SK-N-SH treated with all-trans-retinoic acid at 6 μM for 48 hours (cell line): ENCODE data around the gene C15orf62.

Source experiments
- ATAC-seq: fragments of 200-7000 bp; cut with Tn5 transposase; 3 replicates; pipeline ENCODE4 v1.9.1; 2020; ENCODE audit warnings: mild to moderate bottlenecking, moderate library complexity
- BACH2 ChIP-seq: fragments of 250-450 bp; sonication (Bioruptor Pico); IDR thresholded peaks from 2 replicates; pipeline ENCODE4 v1.9.0; 2021; ENCODE audit warnings: mild to moderate bottlenecking, borderline replicate concordance
- CSDC2 ChIP-seq: fragments of 250-450 bp; sonication (Bioruptor Pico); IDR thresholded peaks from 2 replicates; pipeline ENCODE4 v1.5.0; 2020; ENCODE audit warnings: mild to moderate bottlenecking, moderate library complexity
- ESRRG ChIP-seq: fragments of 250-450 bp; sonication (Bioruptor Pico); IDR thresholded peaks from 2 replicates; pipeline ENCODE4 v1.6.1; 2021; ENCODE audit warnings: mild to moderate bottlenecking
- GLIS3 ChIP-seq: fragments of 250-450 bp; sonication (Bioruptor Pico); IDR thresholded peaks from 2 replicates; pipeline ENCODE4 v1.5.0; 2020; ENCODE audit warnings: mild to moderate bottlenecking, moderate library complexity
- ISL1 ChIP-seq: fragments of 250-450 bp; sonication (Bioruptor Pico); IDR thresholded peaks from 2 replicates; pipeline ENCODE4 v2.1.2; 2022; ENCODE audit warnings: mild to moderate bottlenecking, moderate library complexity
- OSR1 ChIP-seq: fragments of 250-450 bp; sonication (Bioruptor Pico); IDR thresholded peaks from 2 replicates; pipeline ENCODE4 v1.8.0; 2022; ENCODE audit warnings: moderate library complexity, mild to moderate bottlenecking, inconsistent platforms
- PATZ1 ChIP-seq: fragments of 250-450 bp; sonication (Bioruptor Pico); IDR thresholded peaks from 2 replicates; pipeline ENCODE4 v1.8.0; 2020; ENCODE audit warnings: mild to moderate bottlenecking, moderate library complexity, borderline replicate concordance
- PPARA ChIP-seq: fragments of 250-450 bp; sonication (Bioruptor Pico); IDR thresholded peaks from 2 replicates; pipeline ENCODE4 v1.5.0; 2020; ENCODE audit warnings: mild to moderate bottlenecking, borderline replicate concordance
- RARB ChIP-seq: fragments of 250-450 bp; sonication (Bioruptor Pico); IDR thresholded peaks from 2 replicates; pipeline ENCODE4 v1.8.0; 2021; ENCODE audit warnings: mild to moderate bottlenecking, moderate library complexity
- SNAI2 ChIP-seq: fragments of 250-450 bp; sonication (Bioruptor Pico); IDR thresholded peaks from 2 replicates; pipeline ENCODE4 v1.5.0; 2020; ENCODE audit warnings: mild to moderate bottlenecking, moderate library complexity
- TCF4 ChIP-seq: fragments of 250-450 bp; sonication (Bioruptor Pico); IDR thresholded peaks from 2 replicates; pipeline ENCODE4 v1.8.0; 2021; ENCODE audit warnings: mild to moderate bottlenecking, moderate library complexity, borderline replicate concordance
- TOX ChIP-seq: fragments of 250-450 bp; sonication (Bioruptor Pico); IDR thresholded peaks from 2 replicates; pipeline ENCODE4 v1.8.0; 2021; ENCODE audit warnings: mild to moderate bottlenecking, moderate library complexity, borderline replicate concordance
- TSHZ2 ChIP-seq: fragments of 250-450 bp; sonication (Bioruptor Pico); IDR thresholded peaks from 2 replicates; pipeline ENCODE4 v1.5.0; 2020; ENCODE audit warnings: mild to moderate bottlenecking, moderate library complexity
- ZC3H10 ChIP-seq: fragments of 250-450 bp; sonication (Bioruptor Pico); IDR thresholded peaks from 2 replicates; pipeline ENCODE4 v1.5.1; 2021; ENCODE audit warnings: mild to moderate bottlenecking, moderate library complexity
- ZFP3 ChIP-seq: fragments of 250-450 bp; sonication (Bioruptor Pico); IDR thresholded peaks from 2 replicates; pipeline ENCODE4 v1.5.0; 2020; ENCODE audit warnings: mild to moderate bottlenecking, moderate library complexity
- ZFP30 ChIP-seq: fragments of 450-650 bp; formaldehyde crosslinking; IDR thresholded peaks from 2 replicates; pipeline ENCODE4 v1.5.0; 2022; ENCODE audit warnings: mild to moderate bottlenecking, moderate library complexity
- ZNF565 ChIP-seq: fragments of 450-650 bp; formaldehyde crosslinking; conservative IDR thresholded peaks from 2 replicates; pipeline ENCODE4 v1.5.0; 2020; ENCODE audit warnings: low read depth, mild to moderate bottlenecking, moderate library complexity
- ZNF70 ChIP-seq: fragments of 450-650 bp; formaldehyde crosslinking; IDR thresholded peaks from 2 replicates; pipeline ENCODE4 v1.5.0; 2020; ENCODE audit warnings: mild to moderate bottlenecking, moderate library complexity
- TF ChIP-seq, protein P1 (sequence below): fragments of 250-450 bp; sonication (Bioruptor Pico); IDR thresholded peaks from 2 replicates; pipeline ENCODE4 v1.8.0; 2021; ENCODE audit warnings: low read depth, mild to moderate bottlenecking, moderate library complexity, borderline replicate concordance
- TF ChIP-seq, protein P2 (sequence below): fragments of 250-450 bp; sonication (Bioruptor Pico); IDR thresholded peaks from 2 replicates; pipeline ENCODE4 v1.5.1; 2021; ENCODE audit warnings: mild to moderate bottlenecking, moderate library complexity
- TF ChIP-seq, protein P3 (sequence below): fragments of 250-450 bp; sonication (Bioruptor Pico); IDR thresholded peaks from 2 replicates; pipeline ENCODE4 v1.5.1; 2020; ENCODE audit warnings: low read depth, mild to moderate bottlenecking, moderate library complexity

Gene C15orf62

DNA sequence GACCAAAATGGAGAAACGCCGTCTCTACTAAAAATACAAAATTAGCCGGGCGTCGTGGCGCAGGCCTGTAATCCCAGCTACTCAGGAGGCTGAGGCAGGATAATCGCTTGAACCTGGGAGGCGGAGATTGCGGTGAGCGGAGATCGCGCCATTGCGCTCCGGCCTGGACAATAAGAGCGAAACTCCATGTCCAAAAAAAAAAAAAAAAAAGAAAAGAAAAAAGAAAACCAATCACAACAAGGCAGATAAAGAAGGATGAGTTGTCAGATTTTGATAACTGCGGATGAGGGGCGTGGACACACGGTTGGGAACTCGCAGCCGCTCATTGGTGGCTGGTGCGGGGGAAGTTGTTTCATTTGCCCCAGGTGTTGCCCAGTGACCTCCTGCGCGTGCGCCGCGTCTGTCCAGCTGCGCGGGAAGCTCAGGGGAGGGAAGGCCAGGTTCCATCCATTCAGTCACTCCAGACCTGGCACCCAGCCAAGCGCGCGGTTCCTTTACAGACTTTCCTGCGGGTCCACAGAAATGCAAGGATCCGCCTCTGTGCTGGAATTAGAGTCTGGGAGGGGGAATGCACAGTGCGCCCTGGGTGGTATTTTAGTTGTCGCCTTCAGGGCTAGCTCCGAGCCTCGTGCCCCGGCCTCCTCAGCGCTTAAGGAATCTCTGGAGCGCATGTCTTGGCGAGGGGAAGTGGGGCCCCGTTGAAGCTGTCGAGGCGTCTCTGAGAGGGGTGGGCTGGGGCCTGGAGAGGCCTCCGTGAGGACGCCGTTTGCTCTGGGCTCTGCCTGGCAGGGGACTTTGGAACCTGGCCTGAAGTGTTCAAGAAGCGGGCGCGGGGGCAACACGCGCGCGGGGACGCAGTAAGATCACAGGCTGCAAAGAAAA is 6.6 kb upstream of the C15orf62 start:
- no peak for ATAC-seq
- TF ChIP-seq TOX: no peak
- no peak for TF ChIP-seq ESRRG (CRISPR knock-in tag)
- no peak for TF ChIP-seq PPARA (CRISPR knock-in tag)
- TF ChIP-seq OSR1: no peak
- no peak for TF ChIP-seq TCF4
- no peak for TF ChIP-seq BACH2 (CRISPR knock-in tag)
- no peak for TF ChIP-seq ZNF565 (CRISPR knock-in tag)
- TF ChIP-seq TSHZ2 (CRISPR knock-in tag): no peak
- TF ChIP-seq, all 23 proteins: peak for 0

GRCh38 chr15:40763801-40764628 is 5.8 kb upstream of the C15orf62 start, which contains the start of gene GCHFR:
Gene GCHFR, plus strand, starts transcription at chr15:40764068. Its CDS starts 113 bp downstream, at chr15:40764181.
- TF ChIP-seq, protein P1, sequence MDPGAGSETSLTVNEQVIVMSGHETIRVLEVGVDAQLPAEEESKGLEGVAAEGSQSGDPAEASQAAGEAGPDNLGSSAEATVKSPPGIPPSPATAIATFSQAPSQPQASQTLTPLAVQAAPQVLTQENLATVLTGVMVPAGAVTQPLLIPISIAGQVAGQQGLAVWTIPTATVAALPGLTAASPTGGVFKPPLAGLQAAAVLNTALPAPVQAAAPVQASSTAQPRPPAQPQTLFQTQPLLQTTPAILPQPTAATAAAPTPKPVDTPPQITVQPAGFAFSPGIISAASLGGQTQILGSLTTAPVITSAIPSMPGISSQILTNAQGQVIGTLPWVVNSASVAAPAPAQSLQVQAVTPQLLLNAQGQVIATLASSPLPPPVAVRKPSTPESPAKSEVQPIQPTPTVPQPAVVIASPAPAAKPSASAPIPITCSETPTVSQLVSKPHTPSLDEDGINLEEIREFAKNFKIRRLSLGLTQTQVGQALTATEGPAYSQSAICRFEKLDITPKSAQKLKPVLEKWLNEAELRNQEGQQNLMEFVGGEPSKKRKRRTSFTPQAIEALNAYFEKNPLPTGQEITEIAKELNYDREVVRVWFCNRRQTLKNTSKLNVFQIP (CRISPR knock-in tag): no peak
- no peak for TF ChIP-seq ZNF70 (CRISPR knock-in tag)
- no peak for TF ChIP-seq ZFP3 (CRISPR knock-in tag)
- TF ChIP-seq PPARA (CRISPR knock-in tag): no peak
- TF ChIP-seq, protein P2, sequence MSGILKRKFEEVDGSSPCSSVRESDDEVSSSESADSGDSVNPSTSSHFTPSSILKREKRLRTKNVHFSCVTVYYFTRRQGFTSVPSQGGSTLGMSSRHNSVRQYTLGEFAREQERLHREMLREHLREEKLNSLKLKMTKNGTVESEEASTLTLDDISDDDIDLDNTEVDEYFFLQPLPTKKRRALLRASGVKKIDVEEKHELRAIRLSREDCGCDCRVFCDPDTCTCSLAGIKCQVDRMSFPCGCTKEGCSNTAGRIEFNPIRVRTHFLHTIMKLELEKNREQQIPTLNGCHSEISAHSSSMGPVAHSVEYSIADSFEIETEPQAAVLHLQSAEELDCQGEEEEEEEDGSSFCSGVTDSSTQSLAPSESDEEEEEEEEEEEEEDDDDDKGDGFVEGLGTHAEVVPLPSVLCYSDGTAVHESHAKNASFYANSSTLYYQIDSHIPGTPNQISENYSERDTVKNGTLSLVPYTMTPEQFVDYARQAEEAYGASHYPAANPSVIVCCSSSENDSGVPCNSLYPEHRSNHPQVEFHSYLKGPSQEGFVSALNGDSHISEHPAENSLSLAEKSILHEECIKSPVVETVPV (CRISPR knock-in tag): no peak
- TF ChIP-seq GLIS3 (CRISPR knock-in tag): no peak
- no peak for TF ChIP-seq ZNF565 (CRISPR knock-in tag)
- no peak for TF ChIP-seq TSHZ2 (CRISPR knock-in tag)
- TF ChIP-seq PATZ1 (CRISPR knock-in tag): no peak
- no peak for TF ChIP-seq ZC3H10 (CRISPR knock-in tag)
- TF ChIP-seq SNAI2 (CRISPR knock-in tag): no peak
- no peak for TF ChIP-seq CSDC2 (CRISPR knock-in tag)
- no peak for TF ChIP-seq TCF4
- TF ChIP-seq ISL1 (CRISPR knock-in tag): no peak
- TF ChIP-seq, protein P3, sequence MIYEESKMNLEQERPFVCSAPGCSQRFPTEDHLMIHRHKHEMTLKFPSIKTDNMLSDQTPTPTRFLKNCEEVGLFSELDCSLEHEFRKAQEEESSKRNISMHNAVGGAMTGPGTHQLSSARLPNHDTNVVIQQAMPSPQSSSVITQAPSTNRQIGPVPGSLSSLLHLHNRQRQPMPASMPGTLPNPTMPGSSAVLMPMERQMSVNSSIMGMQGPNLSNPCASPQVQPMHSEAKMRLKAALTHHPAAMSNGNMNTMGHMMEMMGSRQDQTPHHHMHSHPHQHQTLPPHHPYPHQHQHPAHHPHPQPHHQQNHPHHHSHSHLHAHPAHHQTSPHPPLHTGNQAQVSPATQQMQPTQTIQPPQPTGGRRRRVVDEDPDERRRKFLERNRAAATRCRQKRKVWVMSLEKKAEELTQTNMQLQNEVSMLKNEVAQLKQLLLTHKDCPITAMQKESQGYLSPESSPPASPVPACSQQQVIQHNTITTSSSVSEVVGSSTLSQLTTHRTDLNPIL (CRISPR knock-in tag): no peak
- TF ChIP-seq ESRRG (CRISPR knock-in tag): no peak
- no peak for TF ChIP-seq RARB (CRISPR knock-in tag)
- no peak for TF ChIP-seq OSR1
- TF ChIP-seq BACH2 (CRISPR knock-in tag): no peak
- no peak for TF ChIP-seq ZFP30 (CRISPR knock-in tag)
- peak; percentile 2; the same call in 1 of the 3 replicates for ATAC-seq
